Endothelial cell of umbilical vein (primary cell): ENCODE results near the gene CCDC197. TPM values are rescaled to one million over a fixed set of nuclear protein-coding genes. Genes with fewer than 3 reads are reported as not detected.

Source experiments
- BruUV-seq: library from RNA; stranded (reverse); fragments of 400-500 nt; replicated peaks from 2 replicates; lab custom pipeline; 2021; lab: Mats Ljungman, UMichigan
- CTCF ChIA-PET: fragments of 300-600, 350-600 bp; sonication (Branson Sonifier 250); formaldehyde crosslinking; loops from one replicate; lab custom pipeline; 2021; ENCODE audit warnings: antibody characterized with exemption, inconsistent platforms; lab: Charles Lee
- POLR2A ChIA-PET: fragments of 300-600, 350-600 bp; sonication (Branson Sonifier 250); formaldehyde crosslinking; loops from one replicate; lab custom pipeline; 2021; ENCODE audit warnings: antibody characterized with exemption, inconsistent platforms; lab: Charles Lee
- DNase-seq: peaks from one replicate; pipeline ENCODE4 v3.0.0-alpha.2; 2011; ENCODE audit warnings: low read depth, low spot score
- FAIRE-seq: peaks from 2 replicates; lab custom pipeline; 2011; peaks lifted over from hg19 to GRCh38; lab: Jason Lieb, UNC
- H2AFZ ChIP-seq: 2 replicates; pipeline ENCODE4 v1.6.0; 2012; ENCODE audit warnings: low read depth, low read length, control low read depth, inconsistent platforms
- H3K27ac ChIP-seq: 2 replicates; pipeline ENCODE4 v1.5.1; 2011; ENCODE audit warnings: low read depth, mild to moderate bottlenecking, control low read depth, low read length, moderate library complexity; ENCODE audit not compliant: insufficient read depth
- H3K27me3 ChIP-seq, 2 experiments: 2 replicates each; pipeline versions ENCODE4 v1.6.0 to v1.6.1; 2011; ENCODE audit warnings: low read length in 2 of 2, mixed read lengths in 1 of 2; ENCODE audit not compliant: control insufficient read depth in 2 of 2, insufficient read depth in 2 of 2
- H3K36me3 ChIP-seq, 2 experiments: 2 replicates in 1 of 2; 3 replicates in 1 of 2; pipeline ENCODE4 v1.5.1; 2011; ENCODE audit warnings: low read length in 2 of 2, mild to moderate bottlenecking in 1 of 2, moderate library complexity in 1 of 2; ENCODE audit not compliant: control insufficient read depth in 2 of 2, insufficient read depth in 2 of 2; ENCODE audit errors: extremely low read depth in 1 of 2
- H3K4me1 ChIP-seq: 3 replicates; pipeline ENCODE4 v1.5.1; 2011; ENCODE audit warnings: mild to moderate bottlenecking, low read length; ENCODE audit not compliant: control insufficient read depth, insufficient read depth; ENCODE audit errors: extremely low read depth
- H3K4me2 ChIP-seq: 2 replicates; pipeline ENCODE4 v1.6.1; 2011; ENCODE audit warnings: low read length, control low read depth, mixed read lengths; ENCODE audit not compliant: insufficient read depth
- H3K4me3 ChIP-seq, 3 experiments: fragments of 200-600 bp in 1 of 3; sonication (generic), shearing (Covaris generic) in 1 of 3; replicated peaks in 1 of 3; 2 replicates each; pipeline ENCODE4 v1.5.1; 2011 to 2016; ENCODE audit warnings: control low read depth in 3 of 3, low read length in 3 of 3, mild to moderate bottlenecking in 2 of 3, inconsistent platforms in 1 of 3, low read depth in 1 of 3, moderate library complexity in 1 of 3; ENCODE audit not compliant: insufficient read depth in 1 of 3
- H3K79me2 ChIP-seq: 2 replicates; pipeline ENCODE4 v1.6.0; 2012; ENCODE audit warnings: low read length, inconsistent platforms; ENCODE audit not compliant: control insufficient read depth, insufficient read depth
- H3K9ac ChIP-seq: replicated peaks from 2 replicates; pipeline ENCODE3; 2011; ENCODE audit warnings: low read length, control low read depth; ENCODE audit not compliant: insufficient read depth; ENCODE audit errors: extremely low read depth
- H3K9me1 ChIP-seq: replicated peaks from 3 replicates; pipeline ENCODE4 v1.6.0; 2011; ENCODE audit warnings: mild to moderate bottlenecking, low read length; ENCODE audit not compliant: control insufficient read depth, insufficient read depth; ENCODE audit errors: extremely low read depth
- H3K9me3 ChIP-seq: replicated peaks from 2 replicates; pipeline ENCODE4 v1.5.1; 2012; ENCODE audit warnings: low read length, inconsistent platforms; ENCODE audit not compliant: control insufficient read depth, insufficient read depth
- H4K20me1 ChIP-seq: replicated peaks from 2 replicates; pipeline ENCODE3; 2011; ENCODE audit warnings: mild to moderate bottlenecking, low read length; ENCODE audit not compliant: control insufficient read depth, insufficient read depth; ENCODE audit errors: extremely low read depth
- CTCF ChIP-seq, 2 donors: IDR thresholded peaks; 1 replicate in 1 of 2; 2 replicates in 1 of 2; pipeline ENCODE4 v1.5.1; 2011; ENCODE audit warnings: low read length in 2 of 2, mild to moderate bottlenecking in 2 of 2, moderate library complexity in 2 of 2, control low read depth in 1 of 2, inconsistent platforms in 1 of 2, low read depth in 1 of 2; ENCODE audit not compliant: insufficient read depth in 1 of 2; ENCODE audit errors: extremely low read depth in 1 of 2
- EZH2 ChIP-seq: IDR thresholded peaks from 2 replicates; pipeline ENCODE4 v1.6.1; 2012; ENCODE audit warnings: borderline replicate concordance, low read depth, mild to moderate bottlenecking, moderate library complexity, low read length, inconsistent platforms; ENCODE audit not compliant: severe bottlenecking
- FOS ChIP-seq: IDR thresholded peaks from 2 replicates; pipeline ENCODE4 v1.6.1; 2011; ENCODE audit warnings: mild to moderate bottlenecking, low read length, moderate library complexity, borderline replicate concordance; ENCODE audit not compliant: insufficient read depth
- GATA2 ChIP-seq: IDR thresholded peaks from 2 replicates; pipeline ENCODE4 v1.7.0; 2011; ENCODE audit warnings: low read depth, mild to moderate bottlenecking, moderate library complexity, mixed read lengths, low read length; ENCODE audit not compliant: insufficient read length, insufficient read depth
- JUN ChIP-seq: IDR thresholded peaks from 2 replicates; pipeline ENCODE4 v1.6.1; 2011; ENCODE audit warnings: borderline replicate concordance, low read depth; ENCODE audit not compliant: insufficient read length, insufficient read depth
- MAX ChIP-seq: IDR thresholded peaks from 2 replicates; pipeline ENCODE4 v1.6.1; 2011; ENCODE audit not compliant: insufficient read depth, insufficient read length
- MYC ChIP-seq: IDR thresholded peaks from one replicate; pipeline ENCODE4 v1.6.1; 2011; ENCODE audit warnings: mild to moderate bottlenecking, low read depth, low read length
- POLR2A ChIP-seq: IDR thresholded peaks from 2 replicates; pipeline ENCODE4 v1.6.1; 2012; ENCODE audit warnings: low read depth, mild to moderate bottlenecking, control low read depth, low read length
- POLR2AphosphoS5 ChIP-seq: IDR thresholded peaks from 2 replicates; pipeline ENCODE4 v1.6.1; 2012; ENCODE audit warnings: low read depth, mild to moderate bottlenecking, control low read depth, low read length, moderate library complexity; ENCODE audit not compliant: insufficient read depth
- dilution Hi-C: fragments of 300-500 bp; cut with MboI; formaldehyde crosslinking; loops from one replicate; pipeline ENCODE4 v1.15.0; 2019; ENCODE audit warnings: low sequenced_read_pairs; ENCODE audit not compliant: extremely low pct_ligation_motif_present
- intact Hi-C: fragments of 100-400 bp; cut with micrococcal nuclease; formaldehyde crosslinking; loops from one replicate; pipeline ENCODE4 v1.10.0; 2022
- polyA plus RNA-seq, 4 experiments: library from polyadenylated mRNA; depleted of rRNA in 3 of 4; stranded (reverse) in 3 of 4; unstranded in 1 of 4; fragments of >200 nt; gene quantifications; 2 replicates each; pipeline versions ENCODE4 v1.2.1 to v1.2.3, GENCODE V29; 2011 to 2012; ENCODE audit warnings: missing spikeins in 1 of 4
- total RNA-seq: library from RNA; stranded (reverse); gene quantifications from 2 replicates; pipeline ENCODE4 v1.2.3, GENCODE V29; 2021

Gene CCDC197
- total and polyA plus RNA-seq, 2 donors (not counting 3 experiments of a cell fraction or from before 2014, with no cell fraction given) = not detected

- FAIRE-seq = no peak
- no peaks in the 10 kb centered on the region for H3K4me1 ChIP-seq
- TF ChIP-seq CTCF (IDR thresholded peaks at IDR 0.05; ENCODE audit: extremely low read depth in 1 of 2, insufficient read depth in 1 of 2, low read depth in 1 of 2, low read length in 2 of 2) (no peak), POLR2A (no peak), POLR2AphosphoS5 (no peak), JUN (no peak), MYC (no peak), EZH2 (no peak), GATA2 (no peak), FOS (no peak), MAX (no peak)
- no peak overlapping the region for H3K4me2 ChIP-seq
- no TSS peak for BruUV-seq
- POLR2A ChIA-PET = no interaction called here
- dilution Hi-C loops = no loop called here
- DNase-seq = no peak
- H2AFZ ChIP-seq = no peak overlapping the region
- no peak overlapping the region for H3K4me3 ChIP-seq
- H4K20me1 ChIP-seq = no peaks in the 10 kb centered on the region
- no peaks in the 10 kb centered on the region for H3K36me3 ChIP-seq
- H3K9ac ChIP-seq = no peak overlapping the region
- no peak overlapping the region for H3K27ac ChIP-seq
- H3K79me2 ChIP-seq = no peaks in the 10 kb centered on the region
- no peaks in the 10 kb centered on the region for H3K9me1 ChIP-seq
- H3K9me3 ChIP-seq = no peaks in the 10 kb centered on the region
- intact Hi-C loops = no loop called here
- no peaks in the 10 kb centered on the region for H3K27me3 ChIP-seq
- CTCF ChIA-PET = interaction anchor here (2.9 kb wide), 1 partner anchor 12 kb away, joined by 22 read pairs; no protein-coding TSS in a partner anchor
Measured at GRCh38 chr14:93951635-93952540, 45.2 kb upstream of the CCDC197 start.
